H1 (cell line): ENCODE measurements around the gene SCN2A. TPM values are rescaled to one million over a fixed set of nuclear protein-coding genes. Genes with fewer than 3 reads are reported as not detected.

Experiments
- CBX8 ChIP-seq: fragments of 300-800, 300-1000 bp; sonication (generic); IDR thresholded peaks from 2 replicates; pipeline ENCODE4 v1.7.1; 2016; ENCODE audit warnings: low read depth, low read length, borderline replicate concordance
- EZH2 ChIP-seq: fragments of 200-600 bp; sonication (generic); IDR thresholded peaks from 2 replicates; pipeline ENCODE4 v1.7.1; 2012; ENCODE audit warnings: low read depth, mild to moderate bottlenecking, moderate library complexity, low read length, inconsistent platforms; ENCODE audit not compliant: severe bottlenecking
- MAX ChIP-seq: IDR thresholded peaks from 2 replicates; pipeline ENCODE4 v1.6.1; 2012; ENCODE audit warnings: inconsistent platforms
- NRF1 ChIP-seq: IDR thresholded peaks from 2 replicates; pipeline ENCODE4 v1.6.1; 2011; ENCODE audit warnings: mild to moderate bottlenecking, low read depth, low read length, improper control_type of control experiment
- RAD21 ChIP-seq, 2 experiments: IDR thresholded peaks in 1 of 2; conservative IDR thresholded peaks in 1 of 2; 2 replicates each; pipeline ENCODE4 v1.6.1; 2011; ENCODE audit warnings: low read depth in 2 of 2, low read length in 2 of 2, improper control_type of control experiment in 1 of 2, inconsistent platforms in 1 of 2, mild to moderate bottlenecking in 1 of 2, moderate library complexity in 1 of 2
- RNF2 ChIP-seq: fragments of 200-900, 300-1000 bp; sonication (generic); IDR thresholded peaks from 2 replicates; pipeline ENCODE4 v1.7.1; 2016; ENCODE audit warnings: borderline replicate concordance, low read depth, mild to moderate bottlenecking, antibody characterized with exemption, low read length; ENCODE audit not compliant: poor library complexity, severe bottlenecking; ENCODE audit errors: missing control alignments
- RXRA ChIP-seq: IDR thresholded peaks from 2 replicates; pipeline ENCODE4 v1.6.1; 2011; ENCODE audit warnings: low read depth, mild to moderate bottlenecking, low read length, moderate library complexity; ENCODE audit not compliant: insufficient read depth
- SP1 ChIP-seq: IDR thresholded peaks from 2 replicates; pipeline ENCODE4 v1.6.1; 2011; ENCODE audit warnings: low read depth, low read length
- polyA plus RNA-seq, 7 experiments: library from polyadenylated mRNA; depleted of rRNA in 3 of 7; stranded (reverse) in 5 of 7; unstranded in 2 of 7; fragments of >200 nt in 5 of 7; fragments of 200-250 nt in 2 of 7; gene quantifications; 1 replicate in 5 of 7; 2 replicates in 1 of 7; 4 replicates in 1 of 7; pipeline versions ENCODE4 v1.2.1 to v1.2.3, GENCODE V29; 2011 to 2013; ENCODE audit warnings: missing spikeins in 2 of 7, mixed read lengths in 2 of 7
- total RNA-seq: library from RNA; stranded (reverse); fragmentation: NEBNext Ultra II Directional; extraction: Animal tissue kit (Norgen Biotek cat#: 25700); gene quantifications from 2 replicates; pipeline ENCODE4 v1.2.1, GENCODE V29; 2021
- TF ChIP-seq, protein P1 (sequence below): fragments of 300-600 bp; sonication (generic); IDR thresholded peaks from 2 replicates; pipeline ENCODE4 v1.7.1; 2012; ENCODE audit warnings: low read length, moderate library complexity, mild to moderate bottlenecking, inconsistent platforms; ENCODE audit not compliant: insufficient replicate concordance

Gene SCN2A
- total and polyA plus RNA-seq, 2 of the 8 experiments (the other 6 are each of a cell fraction or from before 2014, with no cell fraction given) = 0.18 to 1.1 TPM

DNA sequence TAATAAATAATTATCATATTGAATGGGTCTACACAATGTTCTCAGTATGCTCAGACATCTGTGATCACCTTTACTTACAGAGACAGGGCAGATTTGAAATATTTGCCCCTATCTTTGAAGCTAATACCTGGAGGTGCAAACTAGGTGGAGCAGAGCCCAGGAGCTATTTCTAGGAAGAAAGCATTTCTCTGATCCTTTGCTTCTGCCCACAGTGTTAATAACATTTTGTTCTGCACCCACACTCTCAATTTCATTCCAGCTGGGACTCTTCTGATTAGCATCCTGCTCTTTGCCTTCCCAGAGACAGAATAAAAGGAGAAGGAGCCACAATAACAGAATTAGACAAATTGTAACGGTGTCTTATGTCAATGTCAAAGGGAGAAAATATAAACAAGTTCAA lies 11.6 kb upstream of the SCN2A start (continued):
- TF ChIP-seq, protein P1, sequence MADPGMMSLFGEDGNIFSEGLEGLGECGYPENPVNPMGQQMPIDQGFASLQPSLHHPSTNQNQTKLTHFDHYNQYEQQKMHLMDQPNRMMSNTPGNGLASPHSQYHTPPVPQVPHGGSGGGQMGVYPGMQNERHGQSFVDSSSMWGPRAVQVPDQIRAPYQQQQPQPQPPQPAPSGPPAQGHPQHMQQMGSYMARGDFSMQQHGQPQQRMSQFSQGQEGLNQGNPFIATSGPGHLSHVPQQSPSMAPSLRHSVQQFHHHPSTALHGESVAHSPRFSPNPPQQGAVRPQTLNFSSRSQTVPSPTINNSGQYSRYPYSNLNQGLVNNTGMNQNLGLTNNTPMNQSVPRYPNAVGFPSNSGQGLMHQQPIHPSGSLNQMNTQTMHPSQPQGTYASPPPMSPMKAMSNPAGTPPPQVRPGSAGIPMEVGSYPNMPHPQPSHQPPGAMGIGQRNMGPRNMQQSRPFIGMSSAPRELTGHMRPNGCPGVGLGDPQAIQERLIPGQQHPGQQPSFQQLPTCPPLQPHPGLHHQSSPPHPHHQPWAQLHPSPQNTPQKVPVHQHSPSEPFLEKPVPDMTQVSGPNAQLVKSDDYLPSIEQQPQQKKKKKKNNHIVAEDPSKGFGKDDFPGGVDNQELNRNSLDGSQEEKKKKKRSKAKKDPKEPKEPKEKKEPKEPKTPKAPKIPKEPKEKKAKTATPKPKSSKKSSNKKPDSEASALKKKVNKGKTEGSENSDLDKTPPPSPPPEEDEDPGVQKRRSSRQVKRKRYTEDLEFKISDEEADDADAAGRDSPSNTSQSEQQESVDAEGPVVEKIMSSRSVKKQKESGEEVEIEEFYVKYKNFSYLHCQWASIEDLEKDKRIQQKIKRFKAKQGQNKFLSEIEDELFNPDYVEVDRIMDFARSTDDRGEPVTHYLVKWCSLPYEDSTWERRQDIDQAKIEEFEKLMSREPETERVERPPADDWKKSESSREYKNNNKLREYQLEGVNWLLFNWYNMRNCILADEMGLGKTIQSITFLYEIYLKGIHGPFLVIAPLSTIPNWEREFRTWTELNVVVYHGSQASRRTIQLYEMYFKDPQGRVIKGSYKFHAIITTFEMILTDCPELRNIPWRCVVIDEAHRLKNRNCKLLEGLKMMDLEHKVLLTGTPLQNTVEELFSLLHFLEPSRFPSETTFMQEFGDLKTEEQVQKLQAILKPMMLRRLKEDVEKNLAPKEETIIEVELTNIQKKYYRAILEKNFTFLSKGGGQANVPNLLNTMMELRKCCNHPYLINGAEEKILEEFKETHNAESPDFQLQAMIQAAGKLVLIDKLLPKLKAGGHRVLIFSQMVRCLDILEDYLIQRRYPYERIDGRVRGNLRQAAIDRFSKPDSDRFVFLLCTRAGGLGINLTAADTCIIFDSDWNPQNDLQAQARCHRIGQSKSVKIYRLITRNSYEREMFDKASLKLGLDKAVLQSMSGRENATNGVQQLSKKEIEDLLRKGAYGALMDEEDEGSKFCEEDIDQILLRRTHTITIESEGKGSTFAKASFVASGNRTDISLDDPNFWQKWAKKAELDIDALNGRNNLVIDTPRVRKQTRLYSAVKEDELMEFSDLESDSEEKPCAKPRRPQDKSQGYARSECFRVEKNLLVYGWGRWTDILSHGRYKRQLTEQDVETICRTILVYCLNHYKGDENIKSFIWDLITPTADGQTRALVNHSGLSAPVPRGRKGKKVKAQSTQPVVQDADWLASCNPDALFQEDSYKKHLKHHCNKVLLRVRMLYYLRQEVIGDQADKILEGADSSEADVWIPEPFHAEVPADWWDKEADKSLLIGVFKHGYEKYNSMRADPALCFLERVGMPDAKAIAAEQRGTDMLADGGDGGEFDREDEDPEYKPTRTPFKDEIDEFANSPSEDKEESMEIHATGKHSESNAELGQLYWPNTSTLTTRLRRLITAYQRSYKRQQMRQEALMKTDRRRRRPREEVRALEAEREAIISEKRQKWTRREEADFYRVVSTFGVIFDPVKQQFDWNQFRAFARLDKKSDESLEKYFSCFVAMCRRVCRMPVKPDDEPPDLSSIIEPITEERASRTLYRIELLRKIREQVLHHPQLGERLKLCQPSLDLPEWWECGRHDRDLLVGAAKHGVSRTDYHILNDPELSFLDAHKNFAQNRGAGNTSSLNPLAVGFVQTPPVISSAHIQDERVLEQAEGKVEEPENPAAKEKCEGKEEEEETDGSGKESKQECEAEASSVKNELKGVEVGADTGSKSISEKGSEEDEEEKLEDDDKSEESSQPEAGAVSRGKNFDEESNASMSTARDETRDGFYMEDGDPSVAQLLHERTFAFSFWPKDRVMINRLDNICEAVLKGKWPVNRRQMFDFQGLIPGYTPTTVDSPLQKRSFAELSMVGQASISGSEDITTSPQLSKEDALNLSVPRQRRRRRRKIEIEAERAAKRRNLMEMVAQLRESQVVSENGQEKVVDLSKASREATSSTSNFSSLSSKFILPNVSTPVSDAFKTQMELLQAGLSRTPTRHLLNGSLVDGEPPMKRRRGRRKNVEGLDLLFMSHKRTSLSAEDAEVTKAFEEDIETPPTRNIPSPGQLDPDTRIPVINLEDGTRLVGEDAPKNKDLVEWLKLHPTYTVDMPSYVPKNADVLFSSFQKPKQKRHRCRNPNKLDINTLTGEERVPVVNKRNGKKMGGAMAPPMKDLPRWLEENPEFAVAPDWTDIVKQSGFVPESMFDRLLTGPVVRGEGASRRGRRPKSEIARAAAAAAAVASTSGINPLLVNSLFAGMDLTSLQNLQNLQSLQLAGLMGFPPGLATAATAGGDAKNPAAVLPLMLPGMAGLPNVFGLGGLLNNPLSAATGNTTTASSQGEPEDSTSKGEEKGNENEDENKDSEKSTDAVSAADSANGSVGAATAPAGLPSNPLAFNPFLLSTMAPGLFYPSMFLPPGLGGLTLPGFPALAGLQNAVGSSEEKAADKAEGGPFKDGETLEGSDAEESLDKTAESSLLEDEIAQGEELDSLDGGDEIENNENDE = no peak
- TF ChIP-seq RAD21 (IDR thresholded peaks at IDR 0.05 in 1 of 2, conservative IDR thresholded peaks at IDR 0.05 in 1 of 2; ENCODE audit: low read depth in 2 of 2, low read length in 2 of 2) = no peak
- no peak for TF ChIP-seq NRF1
- no peak for TF ChIP-seq MAX
- TF ChIP-seq CBX8 = no peak
- TF ChIP-seq EZH2 = no peak
- TF ChIP-seq SP1 = no peak
- TF ChIP-seq RXRA = no peak
- TF ChIP-seq RNF2 = no peak
